Keratinocyte (primary cell): ENCODE measurements around the gene ZBTB20.

Experiments used
- CTCF ChIP-seq, 3 experiments: IDR thresholded peaks in 1 of 3; conservative IDR thresholded peaks in 1 of 3; optimal IDR thresholded peaks in 1 of 3; 2 replicates in 2 of 3; 3 replicates in 1 of 3; pipeline versions ENCODE3 to v1.5.1; 2011; ENCODE audit warnings: low read length in 3 of 3, mild to moderate bottlenecking in 3 of 3, moderate library complexity in 2 of 3, control low read depth in 1 of 3, inconsistent platforms in 1 of 3; ENCODE audit not compliant: insufficient read depth in 2 of 3; ENCODE audit errors: extremely low read depth in 1 of 3
- EZH2 ChIP-seq: IDR thresholded peaks from one replicate; pipeline ENCODE4 v1.6.1; 2012; ENCODE audit warnings: inconsistent platforms, mild to moderate bottlenecking, low read length, moderate library complexity

- TF ChIP-seq CTCF (optimal IDR thresholded peaks at IDR 0.05 in 1 of 3, IDR thresholded peaks at IDR 0.05 in 1 of 3, conservative IDR thresholded peaks at IDR 0.05 in 1 of 3; ENCODE audit: extremely low read depth in 1 of 3, insufficient read depth in 2 of 3, low read length in 3 of 3) (no peak), EZH2 (no peak)
Observed at GRCh38 chr3:114441386-114441785, 705.7 kb downstream of the ZBTB20 start.
